K562 (cell line): ENCODE results near the gene CDC42SE2.

Experiments used
- CHD1 ChIP-seq: fragments of 200-600 bp; sonication (generic); IDR thresholded peaks from one replicate; pipeline ENCODE4 v1.6.1; 2012; ENCODE audit warnings: mild to moderate bottlenecking, moderate library complexity, low read length, inconsistent platforms
- SIN3A ChIP-seq, 2 experiments: fragments of 150-350 bp in 1 of 2; IDR thresholded peaks; 2 replicates each; pipeline ENCODE4 v1.6.1; 2011 to 2016; ENCODE audit warnings: borderline replicate concordance in 2 of 2, low read depth in 2 of 2, low read length in 2 of 2, mild to moderate bottlenecking in 2 of 2, moderate library complexity in 2 of 2; ENCODE audit not compliant: control insufficient read depth in 1 of 2
- ZNF785 ChIP-seq: fragments of 250-450 bp; sonication (Bioruptor Pico); IDR thresholded peaks from 2 replicates; pipeline ENCODE4 v1.4.0; 2020; ENCODE audit warnings: mild to moderate bottlenecking

DNA sequence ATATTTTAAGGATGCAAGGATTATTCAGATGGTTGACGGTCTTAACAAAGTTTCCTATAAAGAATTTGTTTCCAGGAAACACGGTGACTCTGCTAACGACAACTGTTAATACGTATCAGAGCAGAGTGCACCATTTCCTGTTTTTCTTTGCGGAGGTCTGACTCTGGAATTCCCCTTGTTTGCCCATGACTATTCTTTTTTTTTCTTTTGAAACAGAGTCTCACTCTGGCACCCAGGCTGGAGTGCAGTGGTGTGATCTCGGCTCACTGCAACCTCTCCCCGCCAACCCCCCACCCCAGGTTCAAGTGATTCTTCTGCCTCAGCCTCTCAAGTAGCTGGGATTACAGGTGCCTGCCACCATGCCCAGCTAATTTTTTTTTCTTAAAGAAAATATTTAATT is 115.9 kb downstream of the CDC42SE2 start:
- no peak for TF ChIP-seq CHD1
- no peak for TF ChIP-seq SIN3A (IDR thresholded peaks at IDR 0.05; ENCODE audit: borderline replicate concordance in 2 of 2, control insufficient read depth in 1 of 2, low read depth in 2 of 2, low read length in 2 of 2)
- TF ChIP-seq ZNF785 (CRISPR knock-in tag) = no peak
